SK-N-SH treated with all-trans-retinoic acid at 6 μM for 48 hours (cell line): ENCODE measurements around the gene ZNF845.

Source experiments
- CREB5 ChIP-seq: fragments of 250-450 bp; sonication (Bioruptor Pico); IDR thresholded peaks from 2 replicates; pipeline ENCODE4 v1.5.1; 2020; ENCODE audit warnings: low read depth, mild to moderate bottlenecking, moderate library complexity
- OSR1 ChIP-seq: fragments of 250-450 bp; sonication (Bioruptor Pico); IDR thresholded peaks from 2 replicates; pipeline ENCODE4 v1.8.0; 2022; ENCODE audit warnings: moderate library complexity, mild to moderate bottlenecking, inconsistent platforms
- PATZ1 ChIP-seq: fragments of 250-450 bp; sonication (Bioruptor Pico); IDR thresholded peaks from 2 replicates; pipeline ENCODE4 v1.8.0; 2020; ENCODE audit warnings: mild to moderate bottlenecking, moderate library complexity, borderline replicate concordance
- POU6F1 ChIP-seq: fragments of 250-450 bp; sonication (Bioruptor Pico); IDR thresholded peaks from 2 replicates; pipeline ENCODE4 v1.8.0; 2021; ENCODE audit warnings: low read depth, mild to moderate bottlenecking, moderate library complexity, borderline replicate concordance
- RARB ChIP-seq: fragments of 250-450 bp; sonication (Bioruptor Pico); IDR thresholded peaks from 2 replicates; pipeline ENCODE4 v1.8.0; 2021; ENCODE audit warnings: mild to moderate bottlenecking, moderate library complexity
- TCF4 ChIP-seq: fragments of 250-450 bp; sonication (Bioruptor Pico); IDR thresholded peaks from 2 replicates; pipeline ENCODE4 v1.8.0; 2021; ENCODE audit warnings: mild to moderate bottlenecking, moderate library complexity, borderline replicate concordance
- ZFP3 ChIP-seq: fragments of 250-450 bp; sonication (Bioruptor Pico); IDR thresholded peaks from 2 replicates; pipeline ENCODE4 v1.5.0; 2020; ENCODE audit warnings: mild to moderate bottlenecking, moderate library complexity
- ZFP30 ChIP-seq: fragments of 450-650 bp; formaldehyde crosslinking; IDR thresholded peaks from 2 replicates; pipeline ENCODE4 v1.5.0; 2022; ENCODE audit warnings: mild to moderate bottlenecking, moderate library complexity

- TF ChIP-seq ZFP3 (CRISPR knock-in tag) (no peak), RARB (CRISPR knock-in tag) (no peak), OSR1 (no peak), POU6F1 (CRISPR knock-in tag) (no peak), PATZ1 (no peak), ZFP30 (CRISPR knock-in tag) (no peak), CREB5 (CRISPR knock-in tag) (no peak), TCF4 (CRISPR knock-in tag) (no peak)
Measured at GRCh38 chr19:53333463-53334449, at the start of gene ZNF845.
